HuH-7 (cell line): ENCODE results near the gene VAMP2.
A peak's percentile ranks its signal among the peaks of the same experiment; 100 is the strongest.

Experiments
- DNase-seq: peaks from one replicate; pipeline ENCODE4 v3.0.0; 2011; ENCODE audit warnings: low spot score

Gene VAMP2

GRCh38 chr17:8122924-8123694 is 39.6 kb downstream of the VAMP2 start:
- DNase-seq = no peak

- no peak for DNase-seq
Observed at GRCh38 chr17:8122422-8122923, 40.3 kb downstream of the VAMP2 start.

- DNase-seq = peak; percentile 62
Observed at GRCh38 chr17:8121681-8122421, 40.9 kb downstream of the VAMP2 start.

GRCh38 chr17:8121407-8121680 is 41.4 kb downstream of the VAMP2 start:
- no peak for DNase-seq

- peak; percentile 34 for DNase-seq
Observed at GRCh38 chr17:8120520-8121406, 42.0 kb downstream of the VAMP2 start.

- DNase-seq = peak; percentile 48
Observed at GRCh38 chr17:8119581-8120519, 42.9 kb downstream of the VAMP2 start.

GRCh38 chr17:8118769-8119580 is 43.8 kb downstream of the VAMP2 start:
- peak; percentile 75 for DNase-seq

- DNase-seq = peak; percentile 36
Observed at GRCh38 chr17:8117980-8118768, 44.6 kb downstream of the VAMP2 start, which contains the start of gene ALOXE3. Gene ALOXE3, minus strand, starts transcription at chr17:8118514. Its CDS starts 524 bp downstream, at chr17:8117990.

- DNase-seq = no peak
Observed at GRCh38 chr17:8117367-8117979, 45.3 kb downstream of the VAMP2 start.

GRCh38 chr17:8116776-8117175 is 46.0 kb downstream of the VAMP2 start:
- no peak for DNase-seq

- DNase-seq = no peak
Observed at GRCh38 chr17:8110907-8111306, 51.8 kb downstream of the VAMP2 start.

- no peak for DNase-seq
Observed at GRCh38 chr17:8110456-8110804, 52.3 kb downstream of the VAMP2 start.

- DNase-seq = peak; percentile 74
Observed at GRCh38 chr17:8109661-8110455, 52.9 kb downstream of the VAMP2 start.
